K562 (cell line): ENCODE measurements around the gene LRRC41. TPM values are rescaled to one million over a fixed set of nuclear protein-coding genes. Genes with fewer than 3 reads are reported as not detected.
A peak's percentile ranks its signal among the peaks of the same experiment; 100 is the strongest.

Experiments
- CCNT2 ChIP-seq: IDR thresholded peaks from 2 replicates; pipeline ENCODE4 v1.6.1; 2011; ENCODE audit warnings: borderline replicate concordance, low read depth, mild to moderate bottlenecking, moderate library complexity, mixed read lengths, low read length; ENCODE audit not compliant: insufficient read length; ENCODE audit errors: extremely low read depth
- FOXJ3 ChIP-seq: sonication (generic); formaldehyde crosslinking; IDR thresholded peaks from 2 replicates; pipeline ENCODE4 v1.4.0; 2020; ENCODE audit warnings: mild to moderate bottlenecking, missing genetic modification reagents
- HDAC8 ChIP-seq: fragments of 450-650 bp; IDR thresholded peaks from 2 replicates; pipeline ENCODE4 v1.6.1; 2016; ENCODE audit warnings: mild to moderate bottlenecking, missing genetic modification characterization, moderate library complexity, missing compliant biosample characterization
- HNRNPL ChIP-seq: fragments of 200-400 bp; formaldehyde crosslinking; IDR thresholded peaks from 2 replicates; pipeline ENCODE4 v1.6.1; 2017; ENCODE audit warnings: low read depth, mild to moderate bottlenecking, low read length
- KAT2B ChIP-seq: IDR thresholded peaks from one replicate; pipeline ENCODE4 v1.6.1; 2012; ENCODE audit warnings: low read depth, mild to moderate bottlenecking, control low read depth, inconsistent platforms, low read length, moderate library complexity
- POLR2AphosphoS2 ChIP-seq: IDR thresholded peaks from 2 replicates; pipeline ENCODE4 v1.6.1; 2012; ENCODE audit warnings: low read length, improper control_type of control experiment
- RBBP5 ChIP-seq: fragments of 200-600 bp; sonication (generic); IDR thresholded peaks from 2 replicates; pipeline ENCODE4 v1.6.1; 2012; ENCODE audit warnings: borderline replicate concordance, mild to moderate bottlenecking, low read length, control low read depth, inconsistent platforms; ENCODE audit not compliant: insufficient read depth, poor library complexity, severe bottlenecking
- SETDB1 ChIP-seq: IDR thresholded peaks from one replicate; pipeline ENCODE4 v1.6.1; 2012; ENCODE audit warnings: low read length, control low read depth, inconsistent platforms
- TCF7L2 ChIP-seq: fragments of 150-350 bp; IDR thresholded peaks from 2 replicates; pipeline ENCODE4 v1.6.1; 2016; ENCODE audit warnings: low read depth, mild to moderate bottlenecking, low read length, moderate library complexity
- U2AF2 ChIP-seq: fragments of 200-400 bp; formaldehyde crosslinking; optimal IDR thresholded peaks from 2 replicates; pipeline ENCODE3; 2017; ENCODE audit warnings: low read depth, mild to moderate bottlenecking, low read length
- ZKSCAN3 ChIP-seq: fragments of 250-450 bp; sonication (Bioruptor Pico); IDR thresholded peaks from 2 replicates; pipeline ENCODE4 v1.4.0; 2020
- ZNF146 ChIP-seq: IDR thresholded peaks from one replicate; pipeline ENCODE4 v1.6.1; 2018; ENCODE audit warnings: missing compliant biosample characterization; ENCODE audit not compliant: unreplicated experiment
- ZNF197 ChIP-seq: fragments of 200-800 bp; sonication (Bioruptor generic); IDR thresholded peaks from 2 replicates; pipeline ENCODE4 v1.6.1; 2016; ENCODE audit warnings: low read depth, missing genetic modification characterization, missing compliant biosample characterization
- ZNF76 ChIP-seq: fragments of 250-450 bp; sonication (Bioruptor Pico); IDR thresholded peaks from 2 replicates; pipeline ENCODE4 v1.4.0; 2020; ENCODE audit warnings: mild to moderate bottlenecking, moderate library complexity, borderline replicate concordance
- ZNF785 ChIP-seq: fragments of 250-450 bp; sonication (Bioruptor Pico); IDR thresholded peaks from 2 replicates; pipeline ENCODE4 v1.4.0; 2020; ENCODE audit warnings: mild to moderate bottlenecking
- polyA plus RNA-seq, 8 experiments: library from polyadenylated mRNA; depleted of rRNA in 4 of 8; stranded (reverse) in 5 of 8; unstranded in 3 of 8; fragments of >200 nt; fragmentation: Nextera tagmentation in 2 of 8; fragmentation: Illumina TruSeq in 1 of 8; extraction: Ambion mirVana in 2 of 8; extraction: Trizol in 1 of 8; gene quantifications; 2 replicates each; pipeline versions ENCODE4 v1.2.1 to v1.2.3, GENCODE V29; 2011 to 2014; ENCODE audit warnings: inconsistent platforms in 1 of 8, missing spikeins in 1 of 8
- total RNA-seq, 7 experiments: library from RNA; depleted of rRNA in 6 of 7; stranded (reverse); fragments of >200 nt in 6 of 7; fragmentation: Illumina TruSeq in 2 of 7; extraction: Trizol in 2 of 7; gene quantifications; 2 replicates each; pipeline versions ENCODE4 v1.2.1 to v1.2.3, GENCODE V29; 2011 to 2021; ENCODE audit warnings: low replicate concordance in 1 of 7
- TF ChIP-seq, protein P1 (sequence below): fragments of 450-650 bp; IDR thresholded peaks from 2 replicates; pipeline ENCODE4 v1.7.1; 2018; ENCODE audit warnings: mild to moderate bottlenecking, low read depth; ENCODE audit not compliant: partially characterized antibody
- TF ChIP-seq, protein P2 (sequence below): fragments of 200-400 bp; formaldehyde crosslinking; IDR thresholded peaks from 2 replicates; pipeline ENCODE4 v1.6.1; 2017; ENCODE audit warnings: mild to moderate bottlenecking, low read depth, low read length, moderate library complexity
- TF ChIP-seq, protein P3 (sequence below): fragments of 250-450 bp; sonication (Bioruptor Pico); IDR thresholded peaks from 2 replicates; pipeline ENCODE4 v1.5.0; 2020; ENCODE audit warnings: mild to moderate bottlenecking, borderline replicate concordance
- TF ChIP-seq, protein P4 (sequence below): fragments of 450-650 bp; IDR thresholded peaks from 2 replicates; pipeline ENCODE4 v1.6.1; 2016; ENCODE audit warnings: missing biosample characterization, missing genetic modification characterization

LRRC41 gene
- total and polyA plus RNA-seq, 9 of the 15 experiments (the other 6 are each of a cell fraction or from before 2014, with no cell fraction given), result 10.5 to 64.7 (median 44.2) TPM

DNA sequence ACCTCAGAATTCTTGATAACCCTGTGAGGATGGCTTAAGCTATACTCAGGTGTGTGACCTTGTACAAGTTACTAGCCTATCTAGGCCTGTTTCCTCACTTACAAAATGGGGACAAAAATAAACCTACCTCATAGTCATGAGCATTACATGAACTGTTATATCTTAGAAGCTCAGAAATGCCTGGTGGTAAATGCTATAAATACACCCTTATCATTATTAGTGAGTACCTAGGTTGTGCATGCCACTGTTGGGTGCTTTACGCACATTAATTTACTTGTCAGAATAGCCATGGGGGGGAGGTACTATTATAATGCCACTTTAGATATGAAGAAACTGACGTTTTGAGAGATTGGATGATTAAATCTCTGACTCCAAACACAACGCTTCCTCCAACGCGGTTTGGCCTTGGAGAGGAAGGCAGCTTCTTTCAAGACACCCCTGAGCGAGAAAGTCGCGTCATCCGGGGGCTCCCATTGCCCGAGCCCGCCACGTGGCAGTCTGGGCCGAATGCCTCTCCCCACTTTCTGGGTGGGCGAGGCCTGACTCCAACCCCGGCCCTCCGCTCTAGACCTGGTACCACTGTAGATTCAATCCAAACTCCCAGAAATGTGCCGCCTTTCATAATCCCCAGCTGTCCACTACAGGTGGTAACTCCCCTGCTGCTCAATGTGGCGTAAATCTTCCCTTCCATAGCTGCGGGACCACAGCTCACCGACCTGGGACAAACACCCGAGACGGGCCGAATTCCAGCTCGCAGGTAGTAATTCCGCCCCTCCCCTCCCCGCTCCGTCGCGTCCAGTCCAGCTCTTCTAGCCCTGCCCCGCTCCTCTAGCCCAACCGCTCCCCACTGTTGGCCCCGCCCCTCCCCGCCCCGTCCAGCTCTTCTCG is 56.6 kb downstream of the LRRC41 start (continued):
- TF ChIP-seq, protein P1, sequence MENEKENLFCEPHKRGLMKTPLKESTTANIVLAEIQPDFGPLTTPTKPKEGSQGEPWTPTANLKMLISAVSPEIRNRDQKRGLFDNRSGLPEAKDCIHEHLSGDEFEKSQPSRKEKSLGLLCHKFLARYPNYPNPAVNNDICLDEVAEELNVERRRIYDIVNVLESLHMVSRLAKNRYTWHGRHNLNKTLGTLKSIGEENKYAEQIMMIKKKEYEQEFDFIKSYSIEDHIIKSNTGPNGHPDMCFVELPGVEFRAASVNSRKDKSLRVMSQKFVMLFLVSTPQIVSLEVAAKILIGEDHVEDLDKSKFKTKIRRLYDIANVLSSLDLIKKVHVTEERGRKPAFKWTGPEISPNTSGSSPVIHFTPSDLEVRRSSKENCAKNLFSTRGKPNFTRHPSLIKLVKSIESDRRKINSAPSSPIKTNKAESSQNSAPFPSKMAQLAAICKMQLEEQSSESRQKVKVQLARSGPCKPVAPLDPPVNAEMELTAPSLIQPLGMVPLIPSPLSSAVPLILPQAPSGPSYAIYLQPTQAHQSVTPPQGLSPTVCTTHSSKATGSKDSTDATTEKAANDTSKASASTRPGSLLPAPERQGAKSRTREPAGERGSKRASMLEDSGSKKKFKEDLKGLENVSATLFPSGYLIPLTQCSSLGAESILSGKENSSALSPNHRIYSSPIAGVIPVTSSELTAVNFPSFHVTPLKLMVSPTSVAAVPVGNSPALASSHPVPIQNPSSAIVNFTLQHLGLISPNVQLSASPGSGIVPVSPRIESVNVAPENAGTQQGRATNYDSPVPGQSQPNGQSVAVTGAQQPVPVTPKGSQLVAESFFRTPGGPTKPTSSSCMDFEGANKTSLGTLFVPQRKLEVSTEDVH, result no peak
- TF ChIP-seq KAT2B (no peak), ZNF785 (no peak), ZNF197 (CRISPR knock-in tag) (no peak), FOXJ3 (CRISPR knock-in tag) (no peak), CCNT2 (peak; percentile 53), ZNF146 (no peak), POLR2AphosphoS2 (no peak), ZNF76 (CRISPR knock-in tag) (no peak), ZKSCAN3 (CRISPR knock-in tag) (no peak), HDAC8 (tag) (peak; percentile 34; the same call in 1 of the 2 replicates), HNRNPL (no peak), RBBP5 (no peak), SETDB1 (no peak), TCF7L2 (no peak), U2AF2 (no peak)
- TF ChIP-seq, protein P2, sequence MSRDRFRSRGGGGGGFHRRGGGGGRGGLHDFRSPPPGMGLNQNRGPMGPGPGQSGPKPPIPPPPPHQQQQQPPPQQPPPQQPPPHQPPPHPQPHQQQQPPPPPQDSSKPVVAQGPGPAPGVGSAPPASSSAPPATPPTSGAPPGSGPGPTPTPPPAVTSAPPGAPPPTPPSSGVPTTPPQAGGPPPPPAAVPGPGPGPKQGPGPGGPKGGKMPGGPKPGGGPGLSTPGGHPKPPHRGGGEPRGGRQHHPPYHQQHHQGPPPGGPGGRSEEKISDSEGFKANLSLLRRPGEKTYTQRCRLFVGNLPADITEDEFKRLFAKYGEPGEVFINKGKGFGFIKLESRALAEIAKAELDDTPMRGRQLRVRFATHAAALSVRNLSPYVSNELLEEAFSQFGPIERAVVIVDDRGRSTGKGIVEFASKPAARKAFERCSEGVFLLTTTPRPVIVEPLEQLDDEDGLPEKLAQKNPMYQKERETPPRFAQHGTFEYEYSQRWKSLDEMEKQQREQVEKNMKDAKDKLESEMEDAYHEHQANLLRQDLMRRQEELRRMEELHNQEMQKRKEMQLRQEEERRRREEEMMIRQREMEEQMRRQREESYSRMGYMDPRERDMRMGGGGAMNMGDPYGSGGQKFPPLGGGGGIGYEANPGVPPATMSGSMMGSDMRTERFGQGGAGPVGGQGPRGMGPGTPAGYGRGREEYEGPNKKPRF, result no peak
- TF ChIP-seq, protein P3, sequence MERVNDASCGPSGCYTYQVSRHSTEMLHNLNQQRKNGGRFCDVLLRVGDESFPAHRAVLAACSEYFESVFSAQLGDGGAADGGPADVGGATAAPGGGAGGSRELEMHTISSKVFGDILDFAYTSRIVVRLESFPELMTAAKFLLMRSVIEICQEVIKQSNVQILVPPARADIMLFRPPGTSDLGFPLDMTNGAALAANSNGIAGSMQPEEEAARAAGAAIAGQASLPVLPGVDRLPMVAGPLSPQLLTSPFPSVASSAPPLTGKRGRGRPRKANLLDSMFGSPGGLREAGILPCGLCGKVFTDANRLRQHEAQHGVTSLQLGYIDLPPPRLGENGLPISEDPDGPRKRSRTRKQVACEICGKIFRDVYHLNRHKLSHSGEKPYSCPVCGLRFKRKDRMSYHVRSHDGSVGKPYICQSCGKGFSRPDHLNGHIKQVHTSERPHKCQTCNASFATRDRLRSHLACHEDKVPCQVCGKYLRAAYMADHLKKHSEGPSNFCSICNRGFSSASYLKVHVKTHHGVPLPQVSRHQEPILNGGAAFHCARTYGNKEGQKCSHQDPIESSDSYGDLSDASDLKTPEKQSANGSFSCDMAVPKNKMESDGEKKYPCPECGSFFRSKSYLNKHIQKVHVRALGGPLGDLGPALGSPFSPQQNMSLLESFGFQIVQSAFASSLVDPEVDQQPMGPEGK (CRISPR knock-in tag), result no peak
- TF ChIP-seq, protein P4, sequence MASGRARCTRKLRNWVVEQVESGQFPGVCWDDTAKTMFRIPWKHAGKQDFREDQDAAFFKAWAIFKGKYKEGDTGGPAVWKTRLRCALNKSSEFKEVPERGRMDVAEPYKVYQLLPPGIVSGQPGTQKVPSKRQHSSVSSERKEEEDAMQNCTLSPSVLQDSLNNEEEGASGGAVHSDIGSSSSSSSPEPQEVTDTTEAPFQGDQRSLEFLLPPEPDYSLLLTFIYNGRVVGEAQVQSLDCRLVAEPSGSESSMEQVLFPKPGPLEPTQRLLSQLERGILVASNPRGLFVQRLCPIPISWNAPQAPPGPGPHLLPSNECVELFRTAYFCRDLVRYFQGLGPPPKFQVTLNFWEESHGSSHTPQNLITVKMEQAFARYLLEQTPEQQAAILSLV (tag), result no peak
